Right lobe of liver (tissue), 6 donors: Measurements from ENCODE around the gene TSKU. TPM values are rescaled to one million over a fixed set of nuclear protein-coding genes. Genes with fewer than 3 reads are reported as not detected.
"Not testable (repeated sequence)": the region's sequence is repeated elsewhere in the genome, so short reads cannot be mapped to it uniquely, and the experiment has no call there.

Source experiments
- ATAC-seq, 4 donors: fragments of 200-7000 bp; cut with Tn5 transposase; one replicate each; pipeline ENCODE4 v1.9.1; 2020; ENCODE audit warnings: mild to moderate bottlenecking in 4 of 4, moderate library complexity in 4 of 4
- DNase-seq, 3 donors: peaks; one replicate each; pipeline ENCODE4 v3.0.0-alpha.2; 2020
- H3K27ac ChIP-seq, 3 donors: fragments of 200-600 bp; one replicate each; pipeline ENCODE4 v1.8.0; 2022
- H3K27me3 ChIP-seq, 2 donors: fragments of 200-600 bp; one replicate each; pipeline ENCODE4 v1.8.0; 2022
- H3K36me3 ChIP-seq, 4 donors: fragments of 200-600 bp; sonication (generic) in 1 of 4; one replicate each; pipeline versions ENCODE4 v1.5.1 to v1.8.0; 2017 to 2022; ENCODE audit warnings: control low read depth in 1 of 4
- H3K4me1 ChIP-seq, 4 donors: fragments of 200-600 bp; sonication (generic) in 1 of 4; one replicate each; pipeline versions ENCODE4 v1.5.1 to v1.8.0; 2017 to 2022; ENCODE audit warnings: control low read depth in 1 of 4
- H3K4me3 ChIP-seq, 3 donors: fragments of 200-600 bp; one replicate each; pipeline ENCODE4 v1.8.0; 2022
- H3K9me3 ChIP-seq, 4 donors: fragments of 200-600 bp; sonication (generic) in 1 of 4; one replicate each; pipeline versions ENCODE4 v1.5.1 to v1.8.0; 2017 to 2022; ENCODE audit warnings: control low read depth in 1 of 4
- CTCF ChIP-seq, 4 donors: fragments of 200-600 bp in 3 of 4; fragments of 450-650 bp in 1 of 4; IDR thresholded peaks; one replicate each; pipeline versions ENCODE4 v1.5.1 to v1.8.0; 2016 to 2022; ENCODE audit warnings: antibody characterized with exemption in 4 of 4, mild to moderate bottlenecking in 2 of 4
- POLR2A ChIP-seq: fragments of 450-650 bp; IDR thresholded peaks from one replicate; pipeline ENCODE4 v1.6.1; 2017; ENCODE audit warnings: antibody characterized with exemption, mild to moderate bottlenecking
- WGBS: methylation state at CpG from one replicate; pipeline ENCODE4 v1.1.6; 2018; ENCODE audit warnings: low coverage, low lambda C conversion rate; ENCODE audit not compliant: insufficient coverage; ENCODE audit errors: missing lambda C conversion rate; 5-methylcytosine and 5-hydroxymethylcytosine counted together
- intact Hi-C, 2 donors: fragments of 100-400 bp; cut with DNase I; formaldehyde crosslinking; loops; one replicate each; pipeline versions ENCODE4 v1.11.2 to v1.14.1; 2022
- total RNA-seq, 6 experiments: library from RNA; depleted of rRNA in 2 of 6; stranded (reverse); fragments of >200 nt in 2 of 6; fragmentation: NEBNext Ultra II Directional in 3 of 6; extraction: Animal tissue kit (Norgen Biotek cat#: 25700) in 3 of 6; gene quantifications; one replicate each; pipeline versions ENCODE4 v1.1.0 to v1.2.4, GENCODE V29; 2016 to 2023
- donor health status: DM: no; HTN: yes; CAD: no.
- donor health status: DM: no; HTN: no; CAD: no.
- donor health status: DM: no; HTN: no; CAD: no.
- donor health status: DM: no; HTN: yes; CAD: no.
- donor health status: DM: no; HTN: yes; CAD: no.

TSKU gene
- total RNA-seq, 6 experiments from 2014 or later, result 66.1 to 1,026 (median 278) TPM

DNA sequence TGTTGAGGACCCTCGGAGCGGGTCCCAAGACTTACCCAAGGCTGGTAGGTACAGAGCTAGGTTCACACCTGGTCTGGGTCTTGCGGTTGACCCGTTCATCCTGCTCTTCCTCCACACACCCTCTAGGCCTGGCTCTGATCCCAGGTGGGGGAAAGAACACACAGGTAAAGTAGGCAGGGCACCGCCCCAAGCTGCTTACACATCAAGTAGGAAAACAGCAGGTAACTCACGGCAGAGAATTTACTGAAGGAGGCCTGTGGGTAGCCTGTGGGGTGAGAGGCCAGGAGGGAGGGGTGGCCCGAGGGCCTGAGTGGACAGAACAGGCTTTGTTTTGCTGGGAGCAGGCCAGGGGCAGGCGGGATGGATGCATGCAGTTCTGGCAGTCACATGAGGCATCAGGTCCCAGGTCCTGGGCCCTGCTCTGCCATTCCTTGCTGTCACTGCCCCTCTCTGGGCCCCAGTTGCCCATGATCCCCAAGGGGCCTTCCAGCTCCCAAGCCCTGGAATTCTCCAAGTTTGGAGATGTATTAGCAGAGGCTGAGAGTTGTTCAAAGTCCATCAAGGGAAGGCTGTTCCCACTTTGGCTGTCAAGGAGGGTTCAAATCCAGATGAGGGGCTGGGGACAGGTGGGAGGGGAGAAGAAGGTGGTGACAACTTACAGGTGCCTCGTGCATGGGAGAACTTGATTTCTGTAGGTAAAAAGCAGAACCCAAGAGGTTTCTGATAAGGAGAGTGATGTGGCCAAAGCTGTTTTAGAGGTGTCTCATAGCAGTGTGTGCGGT lies 5.7 kb downstream of the TSKU start:
- ATAC-seq (peak; percentile 4 to 44 (median 16)), DNase-seq (peak; percentile 35 to 75 (median 75))
- peaks cover 0 to 91% (median 6%) of the 10 kb centered on the region in 4 donors for H3K36me3 ChIP-seq
- intact Hi-C loops, result no loop called here
- H3K27ac ChIP-seq, result peak overlapping the region in 1 of 3 donors; percentile 100
- no peak for TF ChIP-seq POLR2A
- TF ChIP-seq CTCF (IDR thresholded peaks at IDR 0.05), result no peak
- H3K27me3 ChIP-seq, result no peaks in the 10 kb centered on the region
- H3K9me3 ChIP-seq, result no peaks in the 10 kb centered on the region
- H3K4me3 ChIP-seq, result peak overlapping the region in 1 of 3 donors; percentile 90
- H3K4me1 ChIP-seq, result peaks cover 0 to 53% (median 26%) of the 10 kb centered on the region in 4 donors
- 36% methylated on average over 9 of the region's 10 CpGs for WGBS

DNA sequence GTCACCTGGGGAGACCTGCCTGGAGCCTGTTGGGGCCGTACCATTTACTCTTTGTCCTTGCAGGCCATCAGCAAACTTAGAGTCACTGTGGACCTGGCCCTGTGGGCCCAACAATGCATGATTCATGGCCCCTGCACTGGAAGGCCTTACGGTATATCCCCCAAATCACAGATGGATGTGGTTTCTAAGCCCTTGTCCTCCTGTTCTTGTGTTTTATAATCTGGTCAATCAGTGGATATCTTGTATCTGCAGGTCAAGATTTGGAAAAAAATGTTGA lies 6.2 kb downstream of the TSKU start:
- intact Hi-C loops, result no loop called here
- Histone ChIP-seq H3K27me3 (no peaks in the 10 kb centered on the region), H3K36me3 (peaks cover 0 to 96% (median 7%) of the 10 kb centered on the region in 4 donors), H3K4me1 (peaks cover 0 to 58% (median 27%) of the 10 kb centered on the region in 4 donors), H3K4me3 (peak overlapping the region in 1 of 3 donors; percentile 90), H3K9me3 (no peaks in the 10 kb centered on the region), H3K27ac (peak overlapping the region in 1 of 3 donors; percentile 100)
- peak in 1 of 4 donors; percentile 0 for ATAC-seq
- 100% methylated on average over 1 of the region's 2 CpGs for WGBS
- no peak for TF ChIP-seq POLR2A
- TF ChIP-seq CTCF (IDR thresholded peaks at IDR 0.05), result no peak
- DNase-seq, result peak in 2 of 3 donors; percentile 7 to 47

DNA sequence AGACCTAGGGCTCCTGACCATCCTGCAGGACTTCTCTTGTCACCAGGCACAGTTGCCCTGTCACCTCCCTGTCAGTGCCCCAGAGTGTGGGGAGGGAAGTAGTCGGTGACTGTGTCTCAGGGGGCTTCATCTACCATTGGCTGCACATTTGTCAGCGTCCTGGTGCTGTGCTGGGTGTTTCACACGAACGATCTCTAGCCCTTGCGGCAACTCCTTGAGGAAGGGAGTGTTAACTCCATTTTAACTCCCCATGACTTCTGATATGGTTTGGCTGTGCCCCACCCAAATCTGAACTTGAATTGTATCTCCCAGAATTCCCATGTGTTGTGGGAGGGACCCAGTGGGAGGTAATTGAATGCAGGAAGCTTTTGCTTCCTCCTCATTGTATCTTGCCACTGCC lies 7.1 kb downstream of the TSKU start:
- Histone ChIP-seq H3K27me3 (no peaks in the 10 kb centered on the region), H3K9me3 (no peaks in the 10 kb centered on the region), H3K36me3 (peaks cover 0 to 99% (median 11%) of the 10 kb centered on the region in 4 donors), H3K4me3 (no peak overlapping the region), H3K27ac (peak overlapping the region in 1 of 3 donors; percentile 100), H3K4me1 (peaks cover 0 to 66% (median 31%) of the 10 kb centered on the region in 4 donors)
- WGBS, result 76% methylated on average over 3 of the region's 5 CpGs
- peak in 2 of 3 donors; percentile 3 to 47 for DNase-seq
- no peak for TF ChIP-seq CTCF (IDR thresholded peaks at IDR 0.05)
- no peak for TF ChIP-seq POLR2A
- ATAC-seq, result no peak
- intact Hi-C loops, result no loop called here

DNA sequence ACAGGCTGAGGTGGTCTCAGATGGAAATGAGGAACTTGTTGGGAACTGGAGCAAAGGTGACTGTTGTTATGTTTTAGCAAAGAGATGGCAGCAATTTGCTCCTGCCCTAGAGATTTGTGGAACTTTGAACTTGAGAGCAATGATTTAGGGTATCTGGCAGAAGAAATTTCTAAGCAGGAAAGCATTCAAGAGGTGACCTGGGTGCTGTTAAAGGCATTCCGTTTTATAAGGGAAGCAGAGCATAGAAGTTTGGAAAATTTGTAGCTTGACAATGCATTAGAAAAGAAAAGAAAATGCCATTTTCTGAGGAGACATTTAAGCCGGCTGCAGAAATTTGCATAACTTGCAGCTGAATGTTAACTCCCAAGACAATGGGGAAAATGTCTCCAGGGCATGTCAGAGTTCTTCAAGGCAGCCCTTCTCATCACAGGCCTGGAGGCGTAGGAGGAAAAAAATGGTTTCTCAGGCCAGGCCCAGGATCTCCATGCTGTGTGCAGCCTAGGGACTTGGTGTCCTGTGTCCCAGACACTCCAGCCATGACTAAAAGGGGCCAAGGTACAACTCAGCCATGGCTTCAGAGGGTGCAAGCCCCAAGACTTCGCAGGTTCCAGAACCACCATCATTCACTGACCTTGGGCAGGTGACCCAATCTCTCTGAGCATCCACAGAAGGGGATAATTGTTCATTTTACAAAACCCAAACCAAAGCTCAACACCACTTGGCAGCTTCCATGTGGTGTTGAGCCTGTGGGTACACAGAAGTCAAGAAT lies 8.0 kb downstream of the TSKU start:
- Histone ChIP-seq H3K4me3 (peak overlapping the region in 1 of 3 donors; percentile 7), H3K4me1 (peaks cover 0 to 71% (median 32%) of the 10 kb centered on the region in 4 donors), H3K27ac (peak overlapping the region in 1 of 3 donors; percentile 100), H3K36me3 (peaks cover 0 to 99% (median 15%) of the 10 kb centered on the region in 4 donors)
- intact Hi-C loops, H3K9me3 ChIP-seq, ATAC-seq, H3K27me3 ChIP-seq: not testable (repeated sequence)
- peak in 2 of 3 donors; percentile 5 to 44 for DNase-seq
- WGBS, result 51% methylated on average over 2 of the region's 4 CpGs

DNA sequence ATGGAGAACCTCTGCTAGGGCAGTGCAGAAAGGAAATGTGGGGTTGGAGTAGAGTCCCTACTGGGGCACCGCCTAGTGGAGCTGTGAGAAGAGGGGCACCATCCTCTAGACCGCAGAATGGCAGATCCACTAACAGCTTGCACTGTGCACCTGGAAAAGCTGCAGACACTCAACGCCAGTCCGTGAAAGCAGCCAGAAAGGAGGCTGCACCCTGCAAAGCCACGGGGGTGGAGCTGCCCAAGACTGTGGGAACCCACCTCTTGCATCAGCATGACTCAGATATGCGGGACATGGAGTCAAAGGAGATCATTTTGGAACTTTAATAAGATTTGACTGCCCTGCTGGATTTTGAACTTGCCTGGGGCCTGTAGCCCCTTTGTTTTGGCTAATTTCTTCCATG lies 8.7 kb downstream of the TSKU start:
- Histone ChIP-seq H3K27me3 (no peaks in the 10 kb centered on the region), H3K36me3 (peaks cover 0 to 99% (median 19%) of the 10 kb centered on the region in 4 donors), H3K27ac (peak overlapping the region in 1 of 3 donors; percentile 100), H3K9me3 (no peaks in the 10 kb centered on the region), H3K4me3 (no peak overlapping the region), H3K4me1 (peaks cover 0 to 74% (median 36%) of the 10 kb centered on the region in 4 donors)
- WGBS, result 55% methylated on average over 5 of the region's 6 CpGs
- intact Hi-C loops, result no loop called here
- peak in 1 of 4 donors; percentile 4 for ATAC-seq
- no peak for TF ChIP-seq CTCF (IDR thresholded peaks at IDR 0.05)
- DNase-seq, result peak in 1 of 3 donors; percentile 53
